Medulla oblongata (tissue), 1 donor: ENCODE data around the gene PPFIA3.

Source experiments
- DNase-seq: peaks from one replicate; pipeline ENCODE4 v3.0.0-alpha.2; 2015; ENCODE audit errors: extremely low spot score

The PPFIA3 gene

GRCh38 chr19:49119411-49120324 is at the start of gene PPFIA3:
PPFIA3 (plus strand) TSS chr19:49119544; CDS start chr19:49127874, 8,330 bp downstream.
- DNase-seq, result peak; percentile 61

GRCh38 chr19:49070416-49070815 is 48.9 kb upstream of the PPFIA3 start:
- no peak for DNase-seq

GRCh38 chr19:49071860-49072547 is 47.3 kb upstream of the PPFIA3 start:
- no peak for DNase-seq

- DNase-seq, result no peak
Observed at GRCh38 chr19:49073514-49074378, 45.6 kb upstream of the PPFIA3 start.

GRCh38 chr19:49074869-49075268 is 44.5 kb upstream of the PPFIA3 start:
- peak; percentile 62 for DNase-seq

GRCh38 chr19:49080392-49080791 is 39.0 kb upstream of the PPFIA3 start:
- no peak for DNase-seq

- DNase-seq, result no peak
Observed at GRCh38 chr19:49081273-49081672, 38.1 kb upstream of the PPFIA3 start.

- DNase-seq, result no peak
Observed at GRCh38 chr19:49084206-49085019, 34.9 kb upstream of the PPFIA3 start.

- DNase-seq, result peak; percentile 98
Observed at GRCh38 chr19:49085020-49085867, 34.1 kb upstream of the PPFIA3 start, which contains the start of gene SNRNP70. SNRNP70 (plus strand) TSS chr19:49085451; CDS start chr19:49086415, 964 bp downstream.

- DNase-seq, result no peak
Observed at GRCh38 chr19:49085868-49086232, 33.5 kb upstream of the PPFIA3 start.

- no peak for DNase-seq
Observed at GRCh38 chr19:49086296-49086695, 33.0 kb upstream of the PPFIA3 start.

- DNase-seq, result no peak
Observed at GRCh38 chr19:49091391-49092038, 27.8 kb upstream of the PPFIA3 start.

GRCh38 chr19:49092686-49093085 is 26.7 kb upstream of the PPFIA3 start:
- DNase-seq, result no peak

GRCh38 chr19:49094505-49095482 is 24.6 kb upstream of the PPFIA3 start:
- DNase-seq, result peak; percentile 77

GRCh38 chr19:49097453-49098288 is 21.7 kb upstream of the PPFIA3 start:
- peak; percentile 82 for DNase-seq

- no peak for DNase-seq
Observed at GRCh38 chr19:49098795-49099194, 20.5 kb upstream of the PPFIA3 start.

GRCh38 chr19:49101160-49101559 is 18.2 kb upstream of the PPFIA3 start:
- DNase-seq, result no peak
